T-cell (primary cell): Measurements from ENCODE around the gene CUTA. TPM values are rescaled to one million over a fixed set of nuclear protein-coding genes. Genes with fewer than 3 reads are reported as not detected.
A peak's percentile ranks its signal among the peaks of the same experiment; 100 is the strongest.

Experiments used
- ATAC-seq, 4 experiments: fragments of 200-7000 bp in 3 of 4; fragments of 150-1000 bp in 1 of 4; cut with Tn5 transposase; replicated peaks in 1 of 4; 1 replicate in 3 of 4; 2 replicates in 1 of 4; pipeline ENCODE4 v1.10.0; 2021; ENCODE audit warnings: moderate library complexity in 3 of 4, mild to moderate bottlenecking in 2 of 4, moderate number of reproducible peaks in 1 of 4
- CTCF ChIA-PET, 2 donors: fragments of 300-600 bp; sonication (Branson Sonifier 250); formaldehyde crosslinking; loops; one replicate each; lab custom pipeline; 2022; ENCODE audit warnings: antibody characterized with exemption in 2 of 2; lab: Charles Lee
- POLR2A ChIA-PET, 2 donors: fragments of 300-600 bp; sonication (Branson Sonifier 250); formaldehyde crosslinking; loops; one replicate each; lab custom pipeline; 2022; ENCODE audit warnings: antibody characterized with exemption in 2 of 2; lab: Charles Lee
- DNase-seq, 35 experiments: peaks; one replicate each; pipeline versions ENCODE4 v3.0.0 to v3.0.0-alpha.2; 2013 to 2023
- H3K27ac ChIP-seq: one replicate; pipeline ENCODE4 v1.5.1; 2013; ENCODE audit warnings: low read length
- H3K27me3 ChIP-seq, 2 experiments: replicated peaks in 1 of 2; 1 replicate in 1 of 2; 2 replicates in 1 of 2; pipeline versions ENCODE4 v1.6.1 to v1.7.0; 2013; ENCODE audit warnings: low read length in 1 of 2, mixed read lengths in 1 of 2; ENCODE audit not compliant: control insufficient read depth in 2 of 2, insufficient read depth in 2 of 2; ENCODE audit errors: extremely low read depth in 1 of 2
- H3K36me3 ChIP-seq, 2 donors: 1 replicate in 1 of 2; 2 replicates in 1 of 2; pipeline versions ENCODE4 v1.6.1 to v1.7.0; 2013; ENCODE audit warnings: low read length in 1 of 2; ENCODE audit not compliant: control insufficient read depth in 2 of 2, insufficient read depth in 1 of 2; ENCODE audit errors: extremely low read depth in 1 of 2
- H3K4me1 ChIP-seq, 2 experiments: 1 replicate in 1 of 2; 2 replicates in 1 of 2; pipeline versions ENCODE4 v1.6.1 to v1.7.0; 2013; ENCODE audit warnings: low read length in 2 of 2, mixed read lengths in 1 of 2; ENCODE audit not compliant: insufficient read depth in 2 of 2, control insufficient read depth in 1 of 2; ENCODE audit errors: extremely low read depth in 1 of 2
- H3K4me3 ChIP-seq, 2 donors: 1 replicate in 1 of 2; 2 replicates in 1 of 2; pipeline versions ENCODE4 v1.5.1 to v1.7.0; 2013; ENCODE audit warnings: mild to moderate bottlenecking in 2 of 2, low read length in 1 of 2, moderate library complexity in 1 of 2; ENCODE audit not compliant: control insufficient read depth in 1 of 2; ENCODE audit errors: extremely low read depth in 1 of 2
- H3K9me3 ChIP-seq: 2 replicates; pipeline ENCODE4 v1.7.0; 2013
- H3K27ac Mint-ChIP-seq, 2 donors: one replicate each; pipeline ENCODE4 v1.8.0; 2020 to 2021; ENCODE audit warnings: mild to moderate bottlenecking in 2 of 2, mixed read lengths in 2 of 2
- H3K27me3 Mint-ChIP-seq, 2 donors: one replicate each; pipeline ENCODE4 v1.8.0; 2021 to 2022; ENCODE audit warnings: mixed read lengths in 2 of 2
- H3K36me3 Mint-ChIP-seq: one replicate; pipeline ENCODE4 v1.8.0; 2021; ENCODE audit warnings: mixed read lengths
- H3K4me1 Mint-ChIP-seq, 3 donors: one replicate each; pipeline ENCODE4 v1.8.0; 2020 to 2022; ENCODE audit warnings: mixed read lengths in 3 of 3, mild to moderate bottlenecking in 1 of 3
- H3K4me3 Mint-ChIP-seq, 3 donors: one replicate each; pipeline ENCODE4 v1.8.0; 2020 to 2022; ENCODE audit warnings: mild to moderate bottlenecking in 3 of 3, mixed read lengths in 3 of 3, moderate library complexity in 3 of 3
- H3K9me3 Mint-ChIP-seq, 3 donors: one replicate each; pipeline ENCODE4 v1.8.0; 2020 to 2022; ENCODE audit warnings: mixed read lengths in 3 of 3
- WGBS: methylation state at CpG from one replicate; pipeline ENCODE4 v1.1.5; 2013; ENCODE audit warnings: missing lambda C conversion rate; ENCODE audit not compliant: insufficient coverage; 5-methylcytosine and 5-hydroxymethylcytosine counted together
- total RNA-seq, 35 experiments: library from RNA in 6 of 35; stranded (reverse) in 6 of 35; fragments of 120-200 nt in 1 of 35; gene quantifications; one replicate each; pipeline versions ENCODE4 v1.2.1 to v1.2.4 and lab custom pipeline; 2013 to 2026

CUTA gene
- total RNA-seq, 5 donors from 2014 or later (not counting 1 experiment from before 2014, with no cell fraction given): 169 to 184 (median 176) TPM

GRCh38 chr6:33441457-33441856 is 23.6 kb upstream of the CUTA start:
- no peaks in the 10 kb centered on the region for H3K9me3 ChIP-seq
- no peak overlapping the region for H3K4me3 ChIP-seq
- no peaks in the 10 kb centered on the region for H3K27me3 Mint-ChIP-seq
- H3K9me3 Mint-ChIP-seq: no peaks in the 10 kb centered on the region
- no peaks in the 10 kb centered on the region for H3K27me3 ChIP-seq
- peaks cover 0 to 2% (median 0%) of the 10 kb centered on the region in 3 donors for H3K4me1 Mint-ChIP-seq
- ChIA-PET POLR2A (no interaction called here), CTCF (interaction anchor here in 1 of 2 donors (1.0 kb wide), 1 partner anchor 9 kb away, joined by 3 read pairs; no protein-coding TSS in a partner anchor)
- WGBS: 93% methylated on average over 8 of the region's 9 CpGs
- DNase-seq: no peak
- H3K27ac ChIP-seq: no peak overlapping the region
- H3K36me3 ChIP-seq: peaks cover 17 to 71% of the 10 kb centered on the region in 2 donors
- ATAC-seq: no peak
- peak overlapping the region in 1 of 2 donors; percentile 6 for H3K27ac Mint-ChIP-seq
- H3K4me1 ChIP-seq: peaks cover 0 to 2% of the 10 kb centered on the region in 2 experiments
- H3K36me3 Mint-ChIP-seq: peaks cover 53% of the 10 kb centered on the region
- no peak overlapping the region for H3K4me3 Mint-ChIP-seq

GRCh38 chr6:33440649-33441309 is 22.9 kb upstream of the CUTA start:
- no peak for ATAC-seq
- peaks cover 0 to 2% (median 0%) of the 10 kb centered on the region in 3 donors for H3K4me1 Mint-ChIP-seq
- H3K36me3 Mint-ChIP-seq: peaks cover 53% of the 10 kb centered on the region
- no peaks in the 10 kb centered on the region for H3K27me3 ChIP-seq
- ChIA-PET POLR2A (no interaction called here), CTCF (interaction anchor here in 1 of 2 donors (1.0 kb wide), 1 partner anchor 9 kb away, joined by 3 read pairs; no protein-coding TSS in a partner anchor)
- H3K27ac ChIP-seq: no peak overlapping the region
- H3K4me3 ChIP-seq: no peak overlapping the region
- no peak overlapping the region for H3K4me3 Mint-ChIP-seq
- H3K9me3 Mint-ChIP-seq: no peaks in the 10 kb centered on the region
- peaks cover 0 to 2% of the 10 kb centered on the region in 2 experiments for H3K4me1 ChIP-seq
- H3K9me3 ChIP-seq: no peaks in the 10 kb centered on the region
- H3K36me3 ChIP-seq: peaks cover 17 to 68% of the 10 kb centered on the region in 2 donors
- no peak for DNase-seq
- WGBS: 88% methylated on average over 7 of the region's 19 CpGs
- H3K27me3 Mint-ChIP-seq: no peaks in the 10 kb centered on the region
- peak overlapping the region in 1 of 2 donors; percentile 34 for H3K27ac Mint-ChIP-seq

- no peak for DNase-seq
Observed at GRCh38 chr6:33439956-33440648, 22.2 kb upstream of the CUTA start.

GRCh38 chr6:33438978-33439594 is 21.2 kb upstream of the CUTA start:
- H3K27me3 Mint-ChIP-seq: no peaks in the 10 kb centered on the region
- no peak for ATAC-seq
- no peaks in the 10 kb centered on the region for H3K9me3 Mint-ChIP-seq
- peaks cover 2 to 3% (median 3%) of the 10 kb centered on the region in 3 donors for H3K4me1 Mint-ChIP-seq
- Histone ChIP-seq H3K27ac (no peak overlapping the region), H3K9me3 (no peaks in the 10 kb centered on the region), H3K36me3 (peaks cover 20 to 67% of the 10 kb centered on the region in 2 donors), H3K4me3 (no peak overlapping the region), H3K27me3 (no peaks in the 10 kb centered on the region), H3K4me1 (peaks cover 0 to 2% of the 10 kb centered on the region in 2 experiments)
- peak overlapping the region in 1 of 2 donors; percentile 56 for H3K27ac Mint-ChIP-seq
- no peak overlapping the region for H3K4me3 Mint-ChIP-seq
- ChIA-PET POLR2A (no interaction called here), CTCF (interaction anchor here in 1 of 2 donors (0.7 kb wide), 1 partner anchor 1744 kb away, joined by 3 read pairs; no protein-coding TSS in a partner anchor)
- H3K36me3 Mint-ChIP-seq: peaks cover 52% of the 10 kb centered on the region
- 100% methylated on average over 3 of the region's 3 CpGs for WGBS
- DNase-seq: no peak

More at GRCh38 chr6:33439956-33440648, 22.2 kb upstream of the CUTA start:
- ChIA-PET CTCF (no interaction called here), POLR2A (interaction anchor here in 1 of 2 donors (0.7 kb wide), 1 partner anchor 130 kb away, joined by 3 read pairs; no protein-coding TSS in a partner anchor)
- peaks cover 60% of the 10 kb centered on the region for H3K36me3 Mint-ChIP-seq
- Histone ChIP-seq H3K27me3 (no peaks in the 10 kb centered on the region), H3K4me3 (no peak overlapping the region), H3K4me1 (peaks cover 0 to 2% of the 10 kb centered on the region in 2 experiments), H3K36me3 (peaks cover 20 to 74% of the 10 kb centered on the region in 2 donors), H3K27ac (no peak overlapping the region), H3K9me3 (no peaks in the 10 kb centered on the region)
- H3K4me1 Mint-ChIP-seq: peaks cover 0 to 2% (median 0%) of the 10 kb centered on the region in 3 donors
- H3K4me3 Mint-ChIP-seq: no peak overlapping the region
- H3K9me3 Mint-ChIP-seq: no peaks in the 10 kb centered on the region
- H3K27me3 Mint-ChIP-seq: no peaks in the 10 kb centered on the region
- H3K27ac Mint-ChIP-seq: peak overlapping the region; percentile 32 to 64
- ATAC-seq: no peak
- 84% methylated on average over 6 of the region's 9 CpGs for WGBS

GRCh38 chr6:33437666-33438065 is 19.8 kb upstream of the CUTA start:
- ChIA-PET POLR2A (no interaction called here), CTCF (interaction anchor here in 1 of 2 donors (0.5 kb wide), 1 partner anchor 36 kb away, joined by 3 read pairs; no protein-coding TSS in a partner anchor)
- H3K27me3 ChIP-seq: no peaks in the 10 kb centered on the region
- Mint-ChIP-seq H3K27me3 (no peaks in the 10 kb centered on the region), H3K4me3 (no peak overlapping the region), H3K36me3 (peaks cover 54% of the 10 kb centered on the region), H3K9me3 (no peaks in the 10 kb centered on the region), H3K4me1 (peaks cover 9 to 16% (median 13%) of the 10 kb centered on the region in 3 donors), H3K27ac (no peak overlapping the region)
- no peak overlapping the region for H3K27ac ChIP-seq
- H3K4me3 ChIP-seq: no peak overlapping the region
- H3K36me3 ChIP-seq: peaks cover 19 to 63% of the 10 kb centered on the region in 2 donors
- peaks cover 3 to 9% of the 10 kb centered on the region in 2 experiments for H3K4me1 ChIP-seq
- no peaks in the 10 kb centered on the region for H3K9me3 ChIP-seq
- ATAC-seq: no peak
- 99% methylated on average over 16 of the region's 18 CpGs for WGBS
- no peak for DNase-seq

- H3K9me3 Mint-ChIP-seq: no peaks in the 10 kb centered on the region
- WGBS: no CpG with 5 or more reads among the region's 4 CpGs
- ATAC-seq: no peak
- H3K4me3 ChIP-seq: no peak overlapping the region
- peaks cover 35 to 39% (median 39%) of the 10 kb centered on the region in 3 donors for H3K4me1 Mint-ChIP-seq
- ChIA-PET CTCF (no interaction called here), POLR2A (interaction anchor here (0.7 to 0.8 kb wide), 2 partner anchors 9 to 136 kb away, joined by 3 to 8 read pairs; no protein-coding TSS in a partner anchor)
- no peak overlapping the region for H3K27ac ChIP-seq
- H3K4me3 Mint-ChIP-seq: no peak overlapping the region
- H3K4me1 ChIP-seq: peaks cover 22 to 36% of the 10 kb centered on the region in 2 experiments
- no peak for DNase-seq
- peaks cover 3 to 53% of the 10 kb centered on the region in 2 donors for H3K36me3 ChIP-seq
- peak overlapping the region in 1 of 2 donors; percentile 55 for H3K27ac Mint-ChIP-seq
- H3K27me3 ChIP-seq: no peaks in the 10 kb centered on the region
- no peaks in the 10 kb centered on the region for H3K9me3 ChIP-seq
- peaks cover 40% of the 10 kb centered on the region for H3K36me3 Mint-ChIP-seq
- no peaks in the 10 kb centered on the region for H3K27me3 Mint-ChIP-seq
Observed at GRCh38 chr6:33434961-33435360, 17.1 kb upstream of the CUTA start.
